HG02798 (cell line): ENCODE data around the gene KRTCAP2.
"Not testable (repeated sequence)": the region's sequence is repeated elsewhere in the genome, so short reads cannot be mapped to it uniquely, and the experiment has no call there.

Experiments used
- ATAC-seq: cut with Tn5 transposase; IDR thresholded peaks from one replicate; pipeline ENCODE4 v1.9.1; 2021; ENCODE audit warnings: mild to moderate bottlenecking; ENCODE audit not compliant: unreplicated experiment, poor library complexity

The KRTCAP2 gene

GRCh38 chr1:155200920-155201319, 27.8 kb upstream of the KRTCAP2 start:
- no peak for ATAC-seq

GRCh38 chr1:155199792-155200191, 26.7 kb upstream of the KRTCAP2 start:
- no peak for ATAC-seq

- no peak for ATAC-seq
Measured at GRCh38 chr1:155198547-155198906, 25.4 kb upstream of the KRTCAP2 start.

GRCh38 chr1:155197901-155198546, 24.9 kb upstream of the KRTCAP2 start:
- no peak for ATAC-seq

GRCh38 chr1:155196893-155197638, 24.0 kb upstream of the KRTCAP2 start:
- no peak for ATAC-seq

GRCh38 chr1:155196103-155196892, 23.2 kb upstream of the KRTCAP2 start:
- no peak for ATAC-seq

- no peak for ATAC-seq
Measured at GRCh38 chr1:155195201-155196102, 22.3 kb upstream of the KRTCAP2 start.

GRCh38 chr1:155193991-155194240, 20.8 kb upstream of the KRTCAP2 start:
- ATAC-seq, result not testable (repeated sequence)

GRCh38 chr1:155193275-155193990, 20.3 kb upstream of the KRTCAP2 start:
- ATAC-seq, result peak; percentile 70

- no peak for ATAC-seq
Measured at GRCh38 chr1:155192346-155193274, 19.5 kb upstream of the KRTCAP2 start.

GRCh38 chr1:155191904-155192303, 18.8 kb upstream of the KRTCAP2 start:
- no peak for ATAC-seq

- not testable (repeated sequence) for ATAC-seq
Measured at GRCh38 chr1:155189926-155190325, 16.8 kb upstream of the KRTCAP2 start.

GRCh38 chr1:155188268-155188667, 15.2 kb upstream of the KRTCAP2 start:
- ATAC-seq, result no peak

- no peak for ATAC-seq
Measured at GRCh38 chr1:155187456-155187891, 14.4 kb upstream of the KRTCAP2 start.

GRCh38 chr1:155186794-155187455, 13.8 kb upstream of the KRTCAP2 start:
- ATAC-seq, result no peak

GRCh38 chr1:155186067-155186793, 13.1 kb upstream of the KRTCAP2 start:
- ATAC-seq, result no peak

GRCh38 chr1:155185783-155186066, 12.6 kb upstream of the KRTCAP2 start:
- ATAC-seq, result no peak
